Skeletal muscle cell (primary cell): ENCODE measurements around the gene BRINP3.
A peak's percentile ranks its signal among the peaks of the same experiment; 100 is the strongest.
"Not testable (repeated sequence)": the region's sequence is repeated elsewhere in the genome, so short reads cannot be mapped to it uniquely, and the experiment has no call there.

Experiments used
- DNase-seq: peaks from one replicate; pipeline ENCODE4 v3.0.0-alpha.2; 2010; ENCODE audit warnings: low read depth
- H3K4me3 ChIP-seq: 2 replicates; pipeline ENCODE4 v1.5.1; 2011; ENCODE audit warnings: low read depth, mild to moderate bottlenecking, control low read depth, low read length, moderate library complexity

Gene BRINP3

GRCh38 chr1:190144650-190145049 is 333.0 kb downstream of the BRINP3 start:
- DNase-seq: no peak
- no peak overlapping the region for H3K4me3 ChIP-seq

- no peak for DNase-seq
- H3K4me3 ChIP-seq: no peak overlapping the region
Observed at GRCh38 chr1:190140644-190141043, 337.0 kb downstream of the BRINP3 start.

GRCh38 chr1:190138702-190139101 is 339.0 kb downstream of the BRINP3 start:
- no peak overlapping the region for H3K4me3 ChIP-seq
- DNase-seq: no peak

GRCh38 chr1:190138266-190138665 is 339.4 kb downstream of the BRINP3 start:
- no peak for DNase-seq

GRCh38 chr1:190129366-190129765 is 348.3 kb downstream of the BRINP3 start:
- DNase-seq: no peak
- no peak overlapping the region for H3K4me3 ChIP-seq

More at GRCh38 chr1:190138266-190138665, 339.4 kb downstream of the BRINP3 start:
- H3K4me3 ChIP-seq: no peak overlapping the region

- DNase-seq: no peak
- H3K4me3 ChIP-seq: no peak overlapping the region
Observed at GRCh38 chr1:190126728-190127127, 350.9 kb downstream of the BRINP3 start.

GRCh38 chr1:190124068-190124467 is 353.6 kb downstream of the BRINP3 start:
- DNase-seq: no peak
- H3K4me3 ChIP-seq: no peak overlapping the region

GRCh38 chr1:190120564-190120963 is 357.1 kb downstream of the BRINP3 start:
- DNase-seq, H3K4me3 ChIP-seq: not testable (repeated sequence)

GRCh38 chr1:190119683-190120082 is 358.0 kb downstream of the BRINP3 start:
- no peak for DNase-seq
- no peak overlapping the region for H3K4me3 ChIP-seq

GRCh38 chr1:190116921-190117320 is 360.7 kb downstream of the BRINP3 start:
- no peak overlapping the region for H3K4me3 ChIP-seq
- no peak for DNase-seq

- no peak overlapping the region for H3K4me3 ChIP-seq
- DNase-seq: no peak
Observed at GRCh38 chr1:190104961-190105360, 372.7 kb downstream of the BRINP3 start.

GRCh38 chr1:190102757-190103326 is 374.8 kb downstream of the BRINP3 start:
- no peak overlapping the region for H3K4me3 ChIP-seq
- no peak for DNase-seq

- DNase-seq: no peak
- H3K4me3 ChIP-seq: no peak overlapping the region
Observed at GRCh38 chr1:190101756-190102155, 375.9 kb downstream of the BRINP3 start.

GRCh38 chr1:190098756-190099155 is 378.9 kb downstream of the BRINP3 start:
- H3K4me3 ChIP-seq: no peak overlapping the region

GRCh38 chr1:190098107-190098506 is 379.6 kb downstream of the BRINP3 start:
- H3K4me3 ChIP-seq: no peak overlapping the region

More at GRCh38 chr1:190098756-190099155, 378.9 kb downstream of the BRINP3 start:
- DNase-seq: no peak

GRCh38 chr1:190095596-190095995 is 382.1 kb downstream of the BRINP3 start:
- no peak for DNase-seq

More at GRCh38 chr1:190098107-190098506, 379.6 kb downstream of the BRINP3 start:
- DNase-seq: no peak

GRCh38 chr1:190084552-190084951 is 393.1 kb downstream of the BRINP3 start:
- no peak overlapping the region for H3K4me3 ChIP-seq
- no peak for DNase-seq

More at GRCh38 chr1:190095596-190095995, 382.1 kb downstream of the BRINP3 start:
- H3K4me3 ChIP-seq: no peak overlapping the region

- no peak for DNase-seq
- no peak overlapping the region for H3K4me3 ChIP-seq
Observed at GRCh38 chr1:190068304-190068703, 409.4 kb downstream of the BRINP3 start.

GRCh38 chr1:190067592-190067991 is 410.1 kb downstream of the BRINP3 start:
- DNase-seq: peak; percentile 38

GRCh38 chr1:190066011-190066410 is 411.7 kb downstream of the BRINP3 start:
- H3K4me3 ChIP-seq: no peak overlapping the region
- no peak for DNase-seq

More at GRCh38 chr1:190067592-190067991, 410.1 kb downstream of the BRINP3 start:
- no peak overlapping the region for H3K4me3 ChIP-seq

GRCh38 chr1:190049314-190049713 is 428.4 kb downstream of the BRINP3 start:
- no peak overlapping the region for H3K4me3 ChIP-seq
- no peak for DNase-seq
